ENCODE measurements around the gene KRT84. TPM values are rescaled to one million over a fixed set of nuclear protein-coding genes. Genes with fewer than 3 reads are reported as not detected.

Gene KRT84
- total and polyA plus RNA-seq, 10 of the 15 experiments (the other 5 are each of a cell fraction or from before 2014, with no cell fraction given): not detected

DNA sequence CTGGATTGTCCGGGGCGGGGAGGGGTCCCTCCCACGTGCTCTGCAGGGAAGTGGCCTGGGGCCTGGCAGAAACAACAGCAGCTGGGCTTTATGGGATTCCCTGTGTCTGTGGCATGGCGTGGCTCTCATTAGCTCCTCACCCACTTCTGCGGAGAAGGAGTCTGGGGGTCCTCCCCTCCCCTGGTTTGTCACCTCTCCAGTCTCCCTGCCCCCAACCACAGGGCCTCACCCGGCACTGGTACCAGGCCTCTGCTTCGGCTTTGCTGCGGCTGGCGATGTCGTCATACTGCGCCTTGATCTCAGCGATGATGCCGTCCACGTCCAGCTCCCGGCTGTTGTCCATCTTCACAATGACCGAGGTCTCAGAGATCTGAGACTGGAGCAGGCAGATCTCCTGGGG, 14.3 kb upstream of the KRT84 start:
- Histone ChIP-seq H3K4me3 (no peak overlapping the region), H3K27me3 (replicated peaks in 1 of 2; ENCODE audit: control insufficient read depth in 2 of 2, insufficient read depth in 2 of 2, low read length in 1 of 2) (no peaks in the 10 kb centered on the region; a peak in 2 of 4 replicates), H3K27ac (ENCODE audit: control insufficient read depth, insufficient read depth) (no peak overlapping the region), H3K4me2 (ENCODE audit: control insufficient read depth, insufficient read depth) (no peak overlapping the region), H3K79me2 (ENCODE audit: control insufficient read depth, insufficient read depth, low read length) (no peaks in the 10 kb centered on the region), H3K4me1 (ENCODE audit: control insufficient read depth, insufficient read depth, low read length) (no peaks in the 10 kb centered on the region), H2AFZ (ENCODE audit: control insufficient read depth, low read depth, low read length) (no peak overlapping the region), H4K20me1 (ENCODE audit: control insufficient read depth, insufficient read depth) (no peaks in the 10 kb centered on the region), H3K36me3 (ENCODE audit: control insufficient read depth in 2 of 2, insufficient read depth in 2 of 2, low read length in 1 of 2) (no peaks in the 10 kb centered on the region), H3K9ac (ENCODE audit: control insufficient read depth, insufficient read depth, low read length) (no peak overlapping the region), H3K9me3 (replicated peaks; ENCODE audit: control insufficient read depth, insufficient read depth, low read length) (no peaks in the 10 kb centered on the region)
- intact Hi-C loops (cut with micrococcal nuclease; ENCODE audit: unreplicated experiment) (no loop called here), in situ Hi-C loops (cut with MboI) (loop anchor here (25.0 kb wide), 1 partner anchor 588 kb away; no protein-coding TSS in a partner anchor)
- ChIA-PET SMC1A (ENCODE audit: uncharacterized antibody, unreplicated experiment) (no interaction called here), CTCF (no interaction called here), POLR2A (no interaction called here), RAD21 (ENCODE audit: unreplicated experiment) (no interaction called here)
- no peak for DNase-seq (ENCODE audit: low read depth, low spot score)
- BruUV-seq (replicated peaks): no TSS peak
- ATAC-seq: no peak
- 55% methylated on average over 15 of the region's 16 CpGs for WGBS (ENCODE audit: insufficient coverage, insufficient replicate concordance, low lambda C conversion rate, missing lambda C conversion rate)
- no peak for FAIRE-seq
- TF ChIP-seq JUNB (IDR thresholded peaks at IDR 0.05) (no peak), IRF4 (IDR thresholded peaks at IDR 0.05; ENCODE audit: low read depth, low read length) (no peak), MXI1 (IDR thresholded peaks at IDR 0.05; ENCODE audit: low read depth, low read length) (no peak), CHD4 (IDR thresholded peaks at IDR 0.05) (no peak), NR2F1 (conservative IDR thresholded peaks at IDR 0.05) (no peak), ZSCAN29 (IDR thresholded peaks at IDR 0.05) (no peak), HCFC1 (IDR thresholded peaks at IDR 0.05; ENCODE audit: low read length) (no peak), ZBTB4 (CRISPR knock-in tag; IDR thresholded peaks at IDR 0.05) (no peak), SUZ12 (IDR thresholded peaks at IDR 0.05; ENCODE audit: unreplicated experiment) (no peak), TBL1XR1 (IDR thresholded peaks at IDR 0.05; ENCODE audit: low read depth, low read length) (no peak), BHLHE40 (IDR thresholded peaks at IDR 0.05; ENCODE audit: borderline replicate concordance in 1 of 2, low read depth in 2 of 2, low read length in 1 of 2) (no peak), BMI1 (IDR thresholded peaks at IDR 0.05; ENCODE audit: borderline replicate concordance) (no peak), TCF12 (IDR thresholded peaks at IDR 0.05; ENCODE audit: low read depth, low read length) (no peak), RAD21 (IDR thresholded peaks at IDR 0.05; ENCODE audit: insufficient read depth, low read depth, low read length) (no peak), PBX3 (IDR thresholded peaks at IDR 0.05; ENCODE audit: insufficient replicate concordance, low read depth, low read length) (no peak), CBFB (IDR thresholded peaks at IDR 0.05; ENCODE audit: low read depth) (no peak)
- TF ChIP-seq, protein P1, sequence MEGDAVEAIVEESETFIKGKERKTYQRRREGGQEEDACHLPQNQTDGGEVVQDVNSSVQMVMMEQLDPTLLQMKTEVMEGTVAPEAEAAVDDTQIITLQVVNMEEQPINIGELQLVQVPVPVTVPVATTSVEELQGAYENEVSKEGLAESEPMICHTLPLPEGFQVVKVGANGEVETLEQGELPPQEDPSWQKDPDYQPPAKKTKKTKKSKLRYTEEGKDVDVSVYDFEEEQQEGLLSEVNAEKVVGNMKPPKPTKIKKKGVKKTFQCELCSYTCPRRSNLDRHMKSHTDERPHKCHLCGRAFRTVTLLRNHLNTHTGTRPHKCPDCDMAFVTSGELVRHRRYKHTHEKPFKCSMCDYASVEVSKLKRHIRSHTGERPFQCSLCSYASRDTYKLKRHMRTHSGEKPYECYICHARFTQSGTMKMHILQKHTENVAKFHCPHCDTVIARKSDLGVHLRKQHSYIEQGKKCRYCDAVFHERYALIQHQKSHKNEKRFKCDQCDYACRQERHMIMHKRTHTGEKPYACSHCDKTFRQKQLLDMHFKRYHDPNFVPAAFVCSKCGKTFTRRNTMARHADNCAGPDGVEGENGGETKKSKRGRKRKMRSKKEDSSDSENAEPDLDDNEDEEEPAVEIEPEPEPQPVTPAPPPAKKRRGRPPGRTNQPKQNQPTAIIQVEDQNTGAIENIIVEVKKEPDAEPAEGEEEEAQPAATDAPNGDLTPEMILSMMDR (IDR thresholded peaks at IDR 0.05 in 2 of 3, conservative IDR thresholded peaks at IDR 0.05 in 1 of 3; ENCODE audit: control insufficient read depth in 2 of 3, extremely low read depth in 1 of 3, insufficient read depth in 1 of 3, low read depth in 3 of 3, low read length in 3 of 3): no peak

All from GM12878 (cell line).